IMR-90 (cell line): ENCODE measurements around the gene SDHAF1. TPM values are rescaled to one million over a fixed set of nuclear protein-coding genes. Genes with fewer than 3 reads are reported as not detected.

Source experiments
- ATAC-seq: fragments of 200-7000 bp; cut with Tn5 transposase; 2 replicates; pipeline ENCODE4 v1.9.1; 2020; ENCODE audit warnings: low read depth, mild to moderate bottlenecking, moderate library complexity
- BruUV-seq: library from RNA; stranded (reverse); fragments of 400-500 nt; replicated peaks from 2 replicates; lab custom pipeline; 2021; lab: Mats Ljungman, UMichigan
- CTCF ChIA-PET: fragments of 300-600 bp; formaldehyde crosslinking; extraction: SDS; loops from one replicate; lab custom pipeline; 2021; ENCODE audit warnings: antibody characterized with exemption; lab: Yijun Ruan, JAX
- POLR2A ChIA-PET: fragments of 300-600 bp; sonication (Branson Sonifier 250); formaldehyde crosslinking; loops from one replicate; lab custom pipeline; 2022; ENCODE audit warnings: antibody characterized with exemption; ENCODE audit not compliant: unreplicated experiment; lab: Charles Lee
- DNase-seq: peaks from one replicate; pipeline ENCODE4 v3.0.0; 2013
- H2AFZ ChIP-seq: replicated peaks from 2 replicates; pipeline ENCODE3; 2013; ENCODE audit warnings: low read length, mild to moderate bottlenecking; ENCODE audit not compliant: poor library complexity
- H2AK5ac ChIP-seq: 2 replicates; pipeline ENCODE4 v1.6.1; 2013; ENCODE audit warnings: low read depth, low read length, inconsistent platforms
- H2AK9ac ChIP-seq: replicated peaks from 2 replicates; pipeline ENCODE3; 2013; ENCODE audit warnings: mild to moderate bottlenecking, low read depth, low read length, moderate library complexity; ENCODE audit not compliant: poor library complexity
- H2BK120ac ChIP-seq: 2 replicates; pipeline ENCODE4 v1.6.1; 2013; ENCODE audit warnings: low read depth, low read length, inconsistent platforms
- H2BK15ac ChIP-seq: 3 replicates; pipeline ENCODE4 v1.6.1; 2013; ENCODE audit warnings: low read depth, low read length, inconsistent platforms
- H2BK20ac ChIP-seq: 2 replicates; pipeline ENCODE4 v1.6.1; 2013; ENCODE audit warnings: low read depth, mild to moderate bottlenecking, inconsistent platforms, low read length, moderate library complexity
- H2BK5ac ChIP-seq: 2 replicates; pipeline ENCODE4 v1.6.1; 2013; ENCODE audit warnings: mild to moderate bottlenecking, low read depth, low read length, inconsistent platforms; ENCODE audit not compliant: poor library complexity, severe bottlenecking
- H3K14ac ChIP-seq: replicated peaks from 2 replicates; pipeline ENCODE4 v1.6.1; 2013; ENCODE audit warnings: low read depth, low read length, inconsistent platforms
- H3K18ac ChIP-seq: 2 replicates; pipeline ENCODE4 v1.6.1; 2013; ENCODE audit warnings: low read depth, low read length, control low read depth
- H3K23ac ChIP-seq: 2 replicates; pipeline ENCODE4 v1.6.1; 2013; ENCODE audit warnings: low read depth, low read length, inconsistent platforms
- H3K27ac ChIP-seq: 2 replicates; pipeline ENCODE4 v1.5.1; 2013; ENCODE audit warnings: mild to moderate bottlenecking, control low read depth, low read length; ENCODE audit not compliant: insufficient read depth
- H3K27me3 ChIP-seq: 2 replicates; pipeline ENCODE4 v1.6.1; 2013; ENCODE audit warnings: low read length; ENCODE audit not compliant: control insufficient read depth, insufficient read depth
- H3K36me3 ChIP-seq: 2 replicates; pipeline ENCODE4 v1.6.1; 2013; ENCODE audit warnings: low read length, mixed read lengths; ENCODE audit not compliant: control insufficient read depth, insufficient read depth
- H3K4ac ChIP-seq: 2 replicates; pipeline ENCODE4 v1.6.1; 2013; ENCODE audit warnings: low read depth, low read length, inconsistent platforms
- H3K4me1 ChIP-seq: 2 replicates; pipeline ENCODE4 v1.6.1; 2013; ENCODE audit warnings: low read length, mixed read lengths; ENCODE audit not compliant: control insufficient read depth, insufficient read depth
- H3K4me2 ChIP-seq: 2 replicates; pipeline ENCODE4 v1.6.1; 2013; ENCODE audit warnings: low read depth, mild to moderate bottlenecking, control low read depth, low read length, moderate library complexity
- H3K4me3 ChIP-seq: 2 replicates; pipeline ENCODE4 v1.5.1; 2013; ENCODE audit warnings: low read depth, mild to moderate bottlenecking, control low read depth, low read length, moderate library complexity; ENCODE audit not compliant: insufficient read depth
- H3K56ac ChIP-seq: 2 replicates; pipeline ENCODE4 v1.6.1; 2013; ENCODE audit warnings: low read length, inconsistent platforms; ENCODE audit not compliant: insufficient read depth; ENCODE audit errors: extremely low read depth
- H3K79me1 ChIP-seq, 2 experiments: 2 replicates each; pipeline ENCODE4 v1.6.1; 2013; ENCODE audit warnings: low read length in 2 of 2, inconsistent platforms in 1 of 2, low read depth in 1 of 2
- H3K9ac ChIP-seq: 2 replicates; pipeline ENCODE4 v1.6.1; 2013; ENCODE audit warnings: low read depth, low read length, control low read depth
- H3K9me1 ChIP-seq: 2 replicates; pipeline ENCODE4 v1.6.1; 2013; ENCODE audit warnings: low read length, inconsistent platforms; ENCODE audit not compliant: insufficient read depth
- H3K9me3 ChIP-seq: 2 replicates; pipeline ENCODE4 v1.6.1; 2013; ENCODE audit warnings: low read length; ENCODE audit not compliant: control insufficient read depth, insufficient read depth
- H4K20me1 ChIP-seq: 2 replicates; pipeline ENCODE4 v1.6.1; 2013; ENCODE audit warnings: low read length, inconsistent platforms; ENCODE audit not compliant: insufficient read depth
- H4K5ac ChIP-seq: 2 replicates; pipeline ENCODE4 v1.6.1; 2013; ENCODE audit warnings: mild to moderate bottlenecking, low read depth, low read length, control low read depth
- H4K8ac ChIP-seq, 2 experiments: 2 replicates each; pipeline ENCODE4 v1.6.1; 2013; ENCODE audit warnings: low read depth in 2 of 2, low read length in 2 of 2, control low read depth in 1 of 2, inconsistent platforms in 1 of 2
- H4K91ac ChIP-seq: 2 replicates; pipeline ENCODE4 v1.6.1; 2013; ENCODE audit warnings: low read depth, low read length, inconsistent platforms; ENCODE audit not compliant: insufficient read depth
- RCOR1 ChIP-seq: IDR thresholded peaks from 2 replicates; pipeline ENCODE4 v1.6.1; 2012; ENCODE audit warnings: mild to moderate bottlenecking, low read length, improper control_type of control experiment; ENCODE audit not compliant: insufficient replicate concordance
- WGBS, 2 experiments: methylation state at CpG; one replicate each; pipeline versions ENCODE4 v1.1.5 to v1.1.7; 2013; ENCODE audit warnings: missing lambda C conversion rate in 2 of 2; ENCODE audit not compliant: insufficient read length in 1 of 2; ENCODE audit errors: extremely low coverage in 2 of 2; 5-methylcytosine and 5-hydroxymethylcytosine counted together
- dilution Hi-C: fragments of 300-500 bp; cut with HindIII; formaldehyde crosslinking; loops from one replicate; pipeline ENCODE4 v1.14.3; 2018; ENCODE audit warnings: low sequenced_read_pairs; ENCODE audit not compliant: unreplicated experiment
- in situ Hi-C: fragments of 300-500 bp; cut with MboI; formaldehyde crosslinking; loops from 3 replicates; pipeline ENCODE4 v1.14.3; 2019; ENCODE audit warnings: low sequenced_read_pairs, inconsistent platforms, mixed read lengths
- intact Hi-C: fragments of 100-400 bp; cut with micrococcal nuclease; formaldehyde crosslinking; loops from 2 replicates; pipeline ENCODE4 v1.10.0; 2022
- polyA plus RNA-seq, 3 experiments: library from polyadenylated mRNA; depleted of rRNA; stranded (reverse); fragments of >200 nt; gene quantifications; 2 replicates each; pipeline ENCODE4 v1.2.3, GENCODE V29; 2012; ENCODE audit warnings: low replicate concordance in 1 of 3
- total RNA-seq: library from RNA; depleted of rRNA; stranded (reverse); fragments of >200 nt; gene quantifications from 2 replicates; pipeline ENCODE4 v1.2.3, GENCODE V29; 2012

SDHAF1 gene
- total and polyA plus RNA-seq, 2 of the 4 experiments (the other 2 are of a cell fraction) = 4.8 to 9.9 TPM

GRCh38 chr19:36013280-36014011, 18.5 kb downstream of the SDHAF1 start:
- Histone ChIP-seq H3K23ac (peak overlapping the region; percentile 39; the same call in 1 of the 2 replicates), H3K27ac (peak overlapping the region; percentile 73), H3K9me3 (no peaks in the 10 kb centered on the region), H3K4ac (peak overlapping the region; percentile 53), H4K91ac (0 out of 2 replicates have a peak overlapping the region, but pooled peaks have one; percentile 13), H2AK9ac (peak overlapping the region; percentile 84), H3K9ac (peak overlapping the region; percentile 84), H3K18ac (no peak overlapping the region), H3K4me2 (peak overlapping the region; percentile 98), H3K14ac (peak overlapping the region; percentile 30), H3K4me3 (peak overlapping the region; percentile 88), H2BK5ac (peak overlapping the region; percentile 47), H3K9me1 (peaks cover 6% of the 10 kb centered on the region), H3K27me3 (no peaks in the 10 kb centered on the region), H2BK120ac (no peak overlapping the region), H2BK20ac (no peak overlapping the region), H3K4me1 (peaks cover 7% of the 10 kb centered on the region; the same call in 1 of the 2 replicates), H4K8ac (peak overlapping the region; percentile 21 to 96; a peak in 3 of 4 replicates), H2BK15ac (no peak overlapping the region), H3K79me1 (peaks cover 7 to 14% of the 10 kb centered on the region in 2 experiments; a peak in 3 of 4 replicates), H4K5ac (peak overlapping the region; percentile 65; the same call in 1 of the 2 replicates), H4K20me1 (no peaks in the 10 kb centered on the region), H3K56ac (peak overlapping the region; percentile 92; the same call in 1 of the 2 replicates), H3K36me3 (peaks cover 19% of the 10 kb centered on the region), H2AK5ac (peak overlapping the region; percentile 56), H2AFZ (peak overlapping the region; percentile 97)
- no peak for TF ChIP-seq RCOR1
- POLR2A ChIA-PET = no interaction called here
- intact Hi-C loops (loop anchor here (1.0 kb wide), 1 partner anchor 41 kb away; the partner anchor contains the start of genes THAP8 and WDR62), dilution Hi-C loops (no loop called here), in situ Hi-C loops (no loop called here)
- CTCF ChIA-PET = no interaction called here
- DNase-seq (no peak), ATAC-seq (no peak)
- WGBS, 2 experiments = 20% methylated on average over 12 of the region's 15 CpGs; no CpG with 5 or more reads in 1 of the 2 experiments
- no TSS peak for BruUV-seq
